Tibial artery (tissue), 4 donors: Measurements from ENCODE around the gene SP3.

Experiments used
- DNase-seq, 2 donors: peaks; one replicate each; pipeline ENCODE4 v3.0.0-alpha.2; 2019
- H3K27ac ChIP-seq, 2 donors: fragments of 200-600 bp; sonication (generic) in 1 of 2; 1 replicate in 1 of 2; 2 replicates in 1 of 2; pipeline ENCODE4 v1.5.1; 2018 to 2019; ENCODE audit warnings: mild to moderate bottlenecking in 1 of 2
- H3K27me3 ChIP-seq, 2 donors: fragments of 200-600 bp; sonication (generic) in 1 of 2; one replicate each; pipeline versions ENCODE4 v1.5.1 to v1.6.0; 2016 to 2019
- H3K36me3 ChIP-seq, 3 donors: fragments of 200-600 bp; sonication (generic) in 2 of 3; one replicate each; pipeline ENCODE4 v1.5.1; 2016 to 2019; ENCODE audit warnings: mild to moderate bottlenecking in 2 of 3
- H3K4me1 ChIP-seq, 4 donors: fragments of 200-600 bp; sonication (generic) in 2 of 4; 1 replicate in 3 of 4; 2 replicates in 1 of 4; pipeline ENCODE4 v1.5.1; 2016 to 2019
- H3K4me3 ChIP-seq, 2 donors: fragments of 200-600 bp; sonication (generic) in 1 of 2; 1 replicate in 1 of 2; 2 replicates in 1 of 2; pipeline ENCODE4 v1.5.1; 2018 to 2019; ENCODE audit warnings: mild to moderate bottlenecking in 2 of 2
- H3K9me3 ChIP-seq, 3 donors: fragments of 200-600 bp; sonication (generic) in 1 of 3; one replicate each; pipeline ENCODE4 v1.5.1; 2016 to 2019
- intact Hi-C: fragments of 100-400 bp; cut with DNase I; formaldehyde crosslinking; loops from one replicate; pipeline ENCODE4 v1.15.0; 2023; ENCODE audit warnings: low total_unique reads
- TF ChIP-seq, protein P1 (sequence below), 2 experiments: fragments of 200-600 bp in 1 of 2; fragments of 450-650 bp in 1 of 2; IDR thresholded peaks; one replicate each; pipeline ENCODE4 v1.5.1; 2017 to 2019; ENCODE audit warnings: antibody characterized with exemption in 2 of 2, mild to moderate bottlenecking in 1 of 2, moderate library complexity in 1 of 2

The SP3 gene

DNA sequence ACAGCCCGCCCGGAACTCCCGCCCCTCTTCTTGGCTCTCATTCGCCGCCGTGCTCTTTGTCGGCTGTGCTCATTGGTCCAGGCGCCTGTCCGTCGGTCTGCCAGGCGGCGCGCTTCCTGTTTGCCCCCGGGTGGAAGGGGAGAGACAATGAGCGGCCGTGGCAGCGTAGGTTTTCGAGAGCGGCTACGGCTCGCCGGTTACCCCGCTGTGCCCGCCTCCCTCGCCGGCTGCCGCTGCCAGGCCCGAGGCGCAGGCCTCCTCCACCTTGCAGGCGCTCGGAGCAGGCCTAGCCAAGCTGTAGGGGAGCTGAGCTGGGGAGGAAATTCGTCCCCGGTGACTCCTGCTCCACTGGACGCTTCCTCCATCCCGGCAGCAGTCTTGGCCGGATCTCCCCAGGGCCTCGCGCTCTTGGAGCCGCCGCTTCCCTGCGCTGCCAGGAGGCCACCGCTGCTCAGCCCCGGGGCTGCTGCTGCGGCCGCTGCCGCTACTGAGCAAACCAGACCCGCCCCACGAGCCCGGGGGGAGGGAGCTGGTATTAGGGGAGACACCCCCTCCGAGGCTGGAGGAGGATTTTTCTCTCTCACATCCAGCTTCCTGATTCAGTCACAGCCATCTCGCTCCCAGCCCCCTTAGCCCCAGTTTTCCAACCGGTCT is at the start of gene SP3:
Gene SP3 (minus strand): TSS at position 2 of the 654 bp plus-strand sequence. CDS start 202 bp downstream, outside the sequence.
- H3K9me3 ChIP-seq: no peaks in the 10 kb centered on the region
- no peaks in the 10 kb centered on the region for H3K27me3 ChIP-seq
- TF ChIP-seq, protein P1, sequence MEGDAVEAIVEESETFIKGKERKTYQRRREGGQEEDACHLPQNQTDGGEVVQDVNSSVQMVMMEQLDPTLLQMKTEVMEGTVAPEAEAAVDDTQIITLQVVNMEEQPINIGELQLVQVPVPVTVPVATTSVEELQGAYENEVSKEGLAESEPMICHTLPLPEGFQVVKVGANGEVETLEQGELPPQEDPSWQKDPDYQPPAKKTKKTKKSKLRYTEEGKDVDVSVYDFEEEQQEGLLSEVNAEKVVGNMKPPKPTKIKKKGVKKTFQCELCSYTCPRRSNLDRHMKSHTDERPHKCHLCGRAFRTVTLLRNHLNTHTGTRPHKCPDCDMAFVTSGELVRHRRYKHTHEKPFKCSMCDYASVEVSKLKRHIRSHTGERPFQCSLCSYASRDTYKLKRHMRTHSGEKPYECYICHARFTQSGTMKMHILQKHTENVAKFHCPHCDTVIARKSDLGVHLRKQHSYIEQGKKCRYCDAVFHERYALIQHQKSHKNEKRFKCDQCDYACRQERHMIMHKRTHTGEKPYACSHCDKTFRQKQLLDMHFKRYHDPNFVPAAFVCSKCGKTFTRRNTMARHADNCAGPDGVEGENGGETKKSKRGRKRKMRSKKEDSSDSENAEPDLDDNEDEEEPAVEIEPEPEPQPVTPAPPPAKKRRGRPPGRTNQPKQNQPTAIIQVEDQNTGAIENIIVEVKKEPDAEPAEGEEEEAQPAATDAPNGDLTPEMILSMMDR (IDR thresholded peaks at IDR 0.05): peak in 1 of 2 experiments; percentile 18
- intact Hi-C loops: loop anchor here (10.0 kb wide), 1 partner anchor 279 kb away; the partner anchor contains the start of gene OLA1
- peak within 1 kb of the TSS; percentile 100 for H3K27ac ChIP-seq
- H3K36me3 ChIP-seq: peaks cover 0 to 5% (median 3%) of the 10 kb centered on the region in 3 donors
- DNase-seq: peak; percentile 97 to 99
- H3K4me3 ChIP-seq: peak within 1 kb of the TSS; percentile 100
- H3K4me1 ChIP-seq: peaks cover 0 to 42% (median 9%) of the 10 kb centered on the region in 4 donors

DNA sequence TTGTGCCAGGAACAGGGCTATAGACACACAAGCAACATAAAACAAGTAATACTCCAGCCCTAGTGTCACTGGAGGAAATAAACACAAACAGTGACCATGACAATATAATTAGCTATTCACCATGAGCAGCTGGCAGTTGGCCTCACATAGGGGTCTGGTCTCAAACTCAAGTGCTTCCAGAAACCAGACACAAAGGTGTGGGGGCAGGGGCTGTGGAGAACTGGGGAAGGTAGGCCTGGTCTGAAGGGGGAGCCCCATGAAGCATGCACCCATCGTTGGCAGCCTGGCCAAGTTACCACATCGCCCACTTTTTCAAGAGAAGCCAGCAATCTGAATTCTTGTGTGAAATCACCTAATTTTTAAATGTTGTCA is 49.5 kb upstream of the SP3 start:
- Histone ChIP-seq H3K9me3 (no peaks in the 10 kb centered on the region), H3K27ac (peak overlapping the region; percentile 94 to 97), H3K4me1 (peaks cover 0 to 53% (median 32%) of the 10 kb centered on the region in 4 donors), H3K4me3 (no peak overlapping the region), H3K27me3 (no peaks in the 10 kb centered on the region), H3K36me3 (no peaks in the 10 kb centered on the region)
- TF ChIP-seq, protein P1 (IDR thresholded peaks at IDR 0.05): no peak
- no peak for DNase-seq
- intact Hi-C loops: no loop called here

DNA sequence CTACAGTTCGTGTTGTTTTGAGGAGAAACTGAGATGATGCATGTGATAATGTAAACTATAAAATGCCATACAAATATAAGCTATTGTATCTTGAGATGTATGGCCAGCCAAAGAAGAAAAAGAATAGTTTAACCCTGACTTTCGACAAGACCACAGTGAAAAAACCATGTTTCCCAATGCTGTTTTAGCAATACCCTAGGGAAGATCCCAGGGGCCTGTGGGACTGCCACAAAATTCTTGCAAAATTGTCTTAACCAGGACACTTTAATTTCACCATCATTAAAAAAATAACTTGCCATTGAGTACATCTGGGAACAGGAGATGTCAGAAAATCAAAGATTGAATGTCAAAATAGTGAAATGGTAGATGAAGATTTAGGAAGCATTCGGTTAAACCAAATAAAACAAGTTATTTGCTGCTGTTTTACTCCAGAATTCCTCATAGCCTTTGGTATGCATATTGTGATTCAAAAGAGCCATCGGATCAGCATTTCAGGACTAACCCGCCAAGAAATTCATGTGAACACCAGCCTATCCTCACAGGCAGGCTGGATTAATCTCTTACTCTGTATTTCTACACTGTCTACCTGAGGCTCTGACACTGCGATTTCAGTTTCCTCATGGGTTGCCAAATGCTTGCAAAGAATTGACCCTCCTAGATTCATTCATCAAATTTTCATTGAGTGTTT is 49.0 kb upstream of the SP3 start:
- Histone ChIP-seq H3K4me3 (no peak overlapping the region), H3K4me1 (peaks cover 0 to 56% (median 32%) of the 10 kb centered on the region in 4 donors), H3K27me3 (no peaks in the 10 kb centered on the region), H3K36me3 (no peaks in the 10 kb centered on the region), H3K27ac (peak overlapping the region; percentile 94 to 97), H3K9me3 (no peaks in the 10 kb centered on the region)
- intact Hi-C loops: no loop called here
- DNase-seq: no peak
- TF ChIP-seq, protein P1 (IDR thresholded peaks at IDR 0.05): no peak

DNA sequence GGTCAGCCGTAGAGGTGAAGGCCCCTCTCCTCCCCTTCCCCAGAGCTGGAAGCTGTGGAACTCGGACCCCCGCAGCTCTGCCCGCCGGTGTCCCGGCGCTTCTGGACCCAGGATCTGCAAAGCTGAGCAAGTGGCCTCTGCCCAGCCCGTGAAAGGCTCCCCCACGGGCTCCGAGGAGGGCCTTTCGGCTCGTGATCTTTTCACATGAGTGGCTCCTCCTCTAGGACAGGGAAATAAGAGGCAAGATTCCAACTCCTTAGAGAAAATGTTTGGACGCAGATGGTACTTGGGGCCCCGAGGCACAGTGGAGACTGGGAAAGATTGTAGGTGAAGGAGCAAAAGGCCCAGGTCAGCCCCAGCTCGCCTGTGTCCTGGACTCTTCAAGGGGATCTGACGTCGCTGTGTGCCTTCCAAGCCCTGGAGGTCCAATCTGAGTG is 48.2 kb upstream of the SP3 start:
- Histone ChIP-seq H3K27me3 (no peaks in the 10 kb centered on the region), H3K4me3 (peak overlapping the region; percentile 52 to 68), H3K9me3 (no peaks in the 10 kb centered on the region), H3K36me3 (no peaks in the 10 kb centered on the region), H3K4me1 (peaks cover 0 to 56% (median 32%) of the 10 kb centered on the region in 4 donors), H3K27ac (peak overlapping the region; percentile 94 to 97)
- intact Hi-C loops: no loop called here
- TF ChIP-seq, protein P1 (IDR thresholded peaks at IDR 0.05): no peak
- peak; percentile 65 to 83 for DNase-seq

DNA sequence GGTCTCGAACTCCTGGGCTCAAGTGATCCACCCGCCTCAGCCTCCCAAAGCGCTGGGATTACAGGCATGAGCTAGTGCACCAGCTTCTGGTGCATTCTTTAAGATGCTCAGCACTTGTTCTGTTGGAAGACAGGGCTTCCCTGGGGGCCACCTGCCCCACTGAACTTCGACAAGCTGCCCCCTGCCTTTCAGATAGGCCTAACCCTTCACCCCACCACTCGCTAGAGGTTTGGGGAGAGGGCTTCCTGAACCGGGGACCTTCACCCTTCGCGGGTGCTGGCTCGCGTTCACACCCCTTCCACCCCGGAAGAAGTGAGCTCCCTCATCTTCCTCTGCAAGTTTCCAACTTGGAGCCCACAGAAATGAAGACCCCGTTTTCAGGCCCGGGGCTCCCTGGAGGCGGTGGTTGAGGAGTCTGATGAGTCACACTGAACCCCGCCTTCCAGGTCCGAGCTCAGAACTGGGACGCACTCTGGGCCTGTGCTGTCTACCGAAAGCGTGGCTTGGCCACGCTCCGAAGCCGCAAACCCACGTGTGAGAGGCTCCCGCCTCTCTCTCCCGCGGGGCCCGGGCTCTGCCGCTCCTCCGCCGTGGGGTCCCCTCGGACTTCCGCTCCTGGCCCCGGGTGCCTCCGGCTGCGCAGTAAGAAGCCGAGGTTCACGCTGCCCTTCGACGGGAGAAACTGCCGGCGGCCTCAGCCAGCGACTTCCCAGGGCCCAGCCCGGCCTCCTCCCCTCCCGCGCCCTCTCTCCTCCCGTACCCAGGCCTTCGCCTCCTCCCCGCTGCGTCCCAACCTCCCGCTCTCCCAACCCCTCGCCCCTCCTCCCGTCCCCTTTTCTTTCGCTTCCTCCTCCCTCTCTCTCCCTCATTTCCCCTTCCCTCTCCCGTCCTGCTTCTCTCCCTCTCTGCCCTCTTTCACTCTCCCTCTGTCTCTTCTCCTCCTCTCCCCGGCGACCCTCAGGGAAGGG is 47.5 kb upstream of the SP3 start:
- peak overlapping the region; percentile 52 to 68 for H3K4me3 ChIP-seq
- peak overlapping the region; percentile 94 to 97 for H3K27ac ChIP-seq
- peak; percentile 82 to 87 for DNase-seq
- intact Hi-C loops: no loop called here
- TF ChIP-seq, protein P1 (IDR thresholded peaks at IDR 0.05): no peak
- no peaks in the 10 kb centered on the region for H3K36me3 ChIP-seq
- peaks cover 0 to 56% (median 32%) of the 10 kb centered on the region in 4 donors for H3K4me1 ChIP-seq
- no peaks in the 10 kb centered on the region for H3K9me3 ChIP-seq
- no peaks in the 10 kb centered on the region for H3K27me3 ChIP-seq
